Measurements from ENCODE around the gene HPDL.
"Not testable (repeated sequence)": the region's sequence is repeated elsewhere in the genome, so short reads cannot be mapped to it uniquely, and the experiment has no call there.

HPDL gene

GRCh38 chr1:45351508-45351907 lies 24.8 kb downstream of the HPDL start:
- no peak for DNase-seq (ENCODE audit: low read depth)

DNA sequence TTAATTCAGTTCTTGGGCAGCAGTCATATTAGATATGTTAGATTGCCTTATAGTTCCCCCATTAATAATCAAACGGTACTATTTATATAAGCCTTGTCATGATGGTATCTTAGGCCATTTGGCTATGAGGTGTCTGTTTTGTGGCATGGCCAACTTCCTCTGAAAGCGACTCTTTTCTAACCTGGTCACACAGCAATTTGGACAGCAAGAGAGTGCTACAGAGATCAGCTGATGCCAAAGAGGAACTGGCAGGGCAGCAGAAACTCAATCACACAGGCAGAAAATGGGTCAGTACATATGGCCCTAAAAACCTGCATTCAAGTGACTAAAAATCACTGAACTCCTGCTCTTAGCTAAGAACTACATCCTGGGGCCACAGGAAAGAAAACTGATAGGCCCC lies 27.0 kb downstream of the HPDL start:
- no peak for DNase-seq (ENCODE audit: low read depth)

DNA sequence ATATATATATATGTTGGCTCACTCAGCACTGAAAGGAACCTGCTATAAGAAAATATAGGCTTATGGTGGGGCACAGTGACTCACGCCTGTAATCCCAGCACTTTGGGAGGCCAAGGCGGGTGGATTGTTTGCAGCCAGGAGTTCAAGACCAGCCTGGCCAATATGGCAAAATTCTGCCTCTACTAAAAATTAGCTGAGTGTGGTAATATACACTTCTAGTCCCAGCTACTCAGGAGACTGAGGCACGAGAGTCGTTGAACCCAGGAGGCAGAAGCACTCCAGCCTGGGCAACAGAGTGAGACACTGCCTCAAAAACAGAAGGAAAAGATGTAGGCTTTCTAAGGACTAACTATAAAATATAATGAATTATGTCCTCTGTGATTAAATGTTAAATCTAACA lies 28.1 kb downstream of the HPDL start:
- DNase-seq (ENCODE audit: low read depth), result no peak

- no peak for DNase-seq (ENCODE audit: low read depth)
Measured at GRCh38 chr1:45355683-45356082, 29.0 kb downstream of the HPDL start.

DNA sequence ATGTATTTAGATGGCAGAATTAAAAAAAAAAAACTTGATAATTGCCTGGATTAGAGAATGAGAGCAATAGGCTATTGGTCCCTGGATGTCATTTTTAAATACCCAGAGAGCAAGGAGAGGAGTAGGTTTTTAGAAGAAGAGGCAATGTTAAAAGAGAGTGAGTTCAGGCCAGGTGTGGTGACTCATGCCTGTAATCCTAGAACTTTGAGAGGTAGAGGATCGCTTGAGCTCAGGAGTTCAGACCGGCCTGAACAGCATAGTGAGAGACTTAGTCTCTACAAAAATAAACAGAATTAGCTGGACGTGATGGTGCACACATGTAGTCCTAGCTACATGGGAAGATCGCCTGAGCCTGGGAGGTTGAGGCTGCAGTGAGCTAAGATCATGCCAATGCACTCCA lies 29.5 kb downstream of the HPDL start:
- DNase-seq (ENCODE audit: low read depth), result no peak

DNA sequence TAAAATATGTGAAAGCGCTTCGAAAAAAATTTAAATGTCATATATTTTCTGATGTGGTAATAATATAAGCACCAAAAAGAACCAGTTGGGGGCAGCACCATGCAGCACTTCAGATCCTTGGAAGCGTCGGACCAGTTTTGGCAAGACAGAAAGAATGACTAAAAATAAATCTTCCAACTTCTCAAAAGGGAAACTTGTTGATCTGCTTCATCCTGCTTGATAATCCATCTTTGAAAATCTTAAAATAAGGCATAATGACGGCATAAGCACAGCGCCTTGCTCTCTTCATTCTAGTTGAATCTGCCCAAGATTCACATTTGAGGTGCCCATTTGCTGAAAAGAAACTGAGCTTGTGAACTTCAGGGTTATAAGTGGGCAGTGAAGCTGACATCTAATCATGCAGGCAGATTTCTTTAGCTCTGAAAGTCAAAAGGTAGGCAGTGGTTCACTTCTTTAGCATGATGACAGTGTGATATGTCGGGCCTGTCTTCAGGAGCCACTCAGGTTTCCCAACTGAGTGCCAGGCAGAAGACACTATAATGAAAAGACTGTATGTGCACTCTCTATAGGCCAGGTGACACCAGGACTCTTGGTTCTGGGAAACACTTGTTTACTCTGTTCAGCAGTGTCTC lies 33.3 kb downstream of the HPDL start:
- no peak for DNase-seq (ENCODE audit: low read depth)

- not testable (repeated sequence) for DNase-seq (ENCODE audit: low read depth)
Measured at GRCh38 chr1:45360981-45361380, 34.3 kb downstream of the HPDL start.

DNA sequence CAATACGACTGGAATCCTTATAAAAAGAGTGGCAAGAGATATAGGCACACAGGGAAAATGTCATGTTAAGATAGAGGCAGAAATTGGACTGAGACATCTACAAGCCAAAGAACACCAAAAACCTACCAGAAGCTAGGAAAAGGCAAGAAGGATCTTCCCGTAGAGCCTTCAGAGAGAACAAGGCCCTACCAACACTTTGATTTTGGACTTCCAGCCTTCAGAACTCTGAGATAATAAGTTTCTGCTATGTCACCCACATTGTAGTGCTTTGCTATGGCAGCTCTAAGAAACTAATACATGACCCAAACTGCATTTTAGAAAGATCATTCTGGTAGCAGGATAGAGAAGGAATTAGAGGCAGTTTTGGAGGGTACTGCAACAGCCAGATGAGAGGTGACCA lies 37.6 kb downstream of the HPDL start:
- DNase-seq (ENCODE audit: low read depth), result no peak

GRCh38 chr1:45365051-45365450 lies 38.4 kb downstream of the HPDL start:
- DNase-seq (ENCODE audit: low read depth), result no peak

DNA sequence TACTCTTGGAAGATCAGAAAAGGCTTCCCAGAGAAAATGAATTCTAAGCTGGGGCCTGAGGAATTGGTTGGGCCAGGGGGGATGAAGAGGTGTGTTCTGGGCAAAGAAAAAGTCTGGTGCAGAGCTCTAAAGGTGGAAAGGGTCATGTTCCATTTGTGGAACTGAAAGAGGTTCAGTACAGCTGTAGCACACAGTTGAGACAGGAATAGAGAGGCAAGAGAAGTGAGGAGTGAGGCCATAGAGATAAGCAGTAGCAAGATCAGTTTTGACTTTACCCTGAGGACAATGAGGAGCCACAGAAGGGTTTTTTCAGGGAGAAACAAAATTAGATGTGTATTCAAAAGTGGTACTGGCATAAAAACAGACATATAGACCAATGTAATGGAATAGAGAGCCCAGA lies 43.9 kb downstream of the HPDL start:
- DNase-seq (ENCODE audit: low read depth), result no peak

- no peak for DNase-seq (ENCODE audit: low read depth)
Measured at GRCh38 chr1:45373573-45373972, 46.9 kb downstream of the HPDL start.

GRCh38 chr1:45375104-45376090 lies 48.7 kb downstream of the HPDL start:
- no peak for DNase-seq (ENCODE audit: low read depth)

DNA sequence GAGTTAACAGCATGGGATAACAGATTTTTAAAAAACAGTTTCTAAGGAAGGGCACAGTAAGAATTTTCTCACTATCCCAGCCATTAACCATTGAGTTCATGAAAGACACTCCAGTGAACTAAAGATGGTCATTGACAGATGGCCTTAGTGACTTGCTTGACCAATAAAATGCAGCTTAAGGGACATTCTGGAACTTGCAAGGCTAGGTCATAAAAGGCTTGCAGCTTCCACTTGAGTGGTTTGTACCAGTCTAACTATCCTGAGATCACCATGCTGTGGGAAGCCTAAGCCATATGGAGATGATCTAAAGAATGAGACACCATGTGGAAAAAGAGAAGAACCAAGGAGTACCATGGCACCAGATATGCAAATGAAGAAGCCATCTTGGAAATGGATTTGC lies 51.5 kb downstream of the HPDL start:
- no peak for DNase-seq (ENCODE audit: low read depth)

All from stimulated activated CD8-positive, alpha-beta memory T cell treated with anti-CD3 and anti-CD28 coated beads, Interleukin-12 subunit alpha, Interleukin-12 subunit beta, amount 100 ng/mL, for 1 hour (primary cell).